BJ (cell line): ENCODE results near the gene DERL3. TPM values are rescaled to one million over a fixed set of nuclear protein-coding genes. Genes with fewer than 3 reads are reported as not detected.

Experiments
- CTCF ChIA-PET: fragments of 350-600 bp; formaldehyde crosslinking; extraction: SDS; loops from one replicate; lab custom pipeline; 2021; ENCODE audit warnings: antibody characterized with exemption, inconsistent platforms; lab: Yijun Ruan, JAX
- POLR2A ChIA-PET: fragments of 300-600 bp; sonication (Branson Sonifier 250); formaldehyde crosslinking; extraction: SDS; loops from one replicate; lab custom pipeline; 2021; ENCODE audit warnings: antibody characterized with exemption; lab: Charles Lee
- DNase-seq: peaks from one replicate; pipeline ENCODE4 v3.0.0-alpha.2; 2011; ENCODE audit warnings: low read depth
- H3K27me3 ChIP-seq: 2 replicates; pipeline ENCODE4 v1.6.0; 2011; ENCODE audit warnings: low read length; ENCODE audit not compliant: control insufficient read depth, insufficient read depth
- H3K36me3 ChIP-seq: 2 replicates; pipeline ENCODE4 v1.5.1; 2011; ENCODE audit warnings: low read length; ENCODE audit not compliant: control insufficient read depth, insufficient read depth
- H3K4me3 ChIP-seq: 2 replicates; pipeline ENCODE4 v1.5.1; 2011; ENCODE audit warnings: low read depth, mild to moderate bottlenecking, control low read depth, low read length
- CTCF ChIP-seq: IDR thresholded peaks from 2 replicates; pipeline ENCODE4 v1.5.1; 2011; ENCODE audit warnings: low read depth, mild to moderate bottlenecking, control low read depth, inconsistent platforms, low read length, moderate library complexity; ENCODE audit not compliant: insufficient read depth
- polyA plus RNA-seq: library from polyadenylated mRNA; depleted of rRNA; stranded (reverse); fragments of >200 nt; gene quantifications from 2 replicates; pipeline ENCODE4 v1.2.3, GENCODE V29; 2011

The DERL3 gene
- polyA plus RNA-seq, 1 experiment: 0.71 TPM

GRCh38 chr22:23832226-23833016 lies 6.4 kb downstream of the DERL3 start:
- H3K27me3 ChIP-seq: no peaks in the 10 kb centered on the region
- POLR2A ChIA-PET: no interaction called here
- peaks cover 28% of the 10 kb centered on the region for H3K36me3 ChIP-seq
- DNase-seq: no peak
- TF ChIP-seq CTCF: no peak
- CTCF ChIA-PET: interaction anchor here (0.7 to 2.7 kb wide), 3 partner anchors 16 to 69 kb away, joined by 3 to 10 read pairs (median 4); no protein-coding TSS in a partner anchor
- no peak overlapping the region for H3K4me3 ChIP-seq

GRCh38 chr22:23831781-23832180 lies 7.0 kb downstream of the DERL3 start:
- Histone ChIP-seq H3K36me3 (peaks cover 33% of the 10 kb centered on the region), H3K27me3 (no peaks in the 10 kb centered on the region), H3K4me3 (no peak overlapping the region)
- CTCF ChIA-PET: interaction anchor here (0.8 to 2.7 kb wide), 3 partner anchors 14 to 68 kb away, joined by 3 to 10 read pairs (median 4); no protein-coding TSS in a partner anchor
- DNase-seq: no peak
- no peak for TF ChIP-seq CTCF
- POLR2A ChIA-PET: no interaction called here

GRCh38 chr22:23831261-23831660 lies 7.5 kb downstream of the DERL3 start:
- H3K27me3 ChIP-seq: no peaks in the 10 kb centered on the region
- TF ChIP-seq CTCF: no peak
- peaks cover 32% of the 10 kb centered on the region for H3K36me3 ChIP-seq
- POLR2A ChIA-PET: no interaction called here
- H3K4me3 ChIP-seq: no peak overlapping the region
- no peak for DNase-seq
- CTCF ChIA-PET: interaction anchor here (0.8 to 2.7 kb wide), 2 partner anchors 15 to 18 kb away, joined by 3 to 10 read pairs; no protein-coding TSS in a partner anchor

GRCh38 chr22:23829845-23830372 lies 8.9 kb downstream of the DERL3 start:
- TF ChIP-seq CTCF: no peak
- H3K4me3 ChIP-seq: no peak overlapping the region
- ChIA-PET POLR2A (interaction anchor here (0.6 kb wide), 1 partner anchor 52 kb away, joined by 3 read pairs; no protein-coding TSS in a partner anchor), CTCF (interaction anchor here (0.9 to 1.2 kb wide), 3 partner anchors 9 to 61 kb away, joined by 3 read pairs; no protein-coding TSS in a partner anchor)
- DNase-seq: peak; percentile 82
- no peaks in the 10 kb centered on the region for H3K27me3 ChIP-seq
- peaks cover 35% of the 10 kb centered on the region for H3K36me3 ChIP-seq
